HG03039 (cell line): ENCODE results near the gene FMN1.

Source experiments
- ATAC-seq: cut with Tn5 transposase; IDR thresholded peaks from one replicate; pipeline ENCODE4 v1.9.1; 2021; ENCODE audit warnings: mild to moderate bottlenecking, moderate library complexity; ENCODE audit not compliant: unreplicated experiment

Gene FMN1

GRCh38 chr15:32944431-32944830 is 250.1 kb downstream of the FMN1 start:
- ATAC-seq = no peak

GRCh38 chr15:32943711-32944110 is 250.8 kb downstream of the FMN1 start:
- no peak for ATAC-seq

GRCh38 chr15:32942401-32942841 is 252.1 kb downstream of the FMN1 start:
- no peak for ATAC-seq

- ATAC-seq = no peak
Observed at GRCh38 chr15:32941823-32942222, 252.7 kb downstream of the FMN1 start.

GRCh38 chr15:32936976-32937375 is 257.5 kb downstream of the FMN1 start:
- no peak for ATAC-seq

- no peak for ATAC-seq
Observed at GRCh38 chr15:32936283-32936918, 258.1 kb downstream of the FMN1 start.

- no peak for ATAC-seq
Observed at GRCh38 chr15:32935139-32935538, 259.4 kb downstream of the FMN1 start.

GRCh38 chr15:32933236-32933635 is 261.3 kb downstream of the FMN1 start:
- ATAC-seq = no peak

GRCh38 chr15:32928876-32929275 is 265.6 kb downstream of the FMN1 start:
- no peak for ATAC-seq

GRCh38 chr15:32927124-32927523 is 267.4 kb downstream of the FMN1 start:
- no peak for ATAC-seq

GRCh38 chr15:32923176-32923575 is 271.3 kb downstream of the FMN1 start:
- no peak for ATAC-seq

- ATAC-seq = no peak
Observed at GRCh38 chr15:32922541-32922940, 272.0 kb downstream of the FMN1 start.

- no peak for ATAC-seq
Observed at GRCh38 chr15:32919749-32920414, 274.6 kb downstream of the FMN1 start.

- no peak for ATAC-seq
Observed at GRCh38 chr15:32918547-32918946, 276.0 kb downstream of the FMN1 start.

GRCh38 chr15:32910839-32911238 is 283.7 kb downstream of the FMN1 start:
- no peak for ATAC-seq

GRCh38 chr15:32909431-32909830 is 285.1 kb downstream of the FMN1 start:
- ATAC-seq = no peak

- ATAC-seq = no peak
Observed at GRCh38 chr15:32908872-32909271, 285.6 kb downstream of the FMN1 start.

GRCh38 chr15:32908135-32908801 is 286.2 kb downstream of the FMN1 start:
- ATAC-seq = peak; percentile 86

- no peak for ATAC-seq
Observed at GRCh38 chr15:32905481-32905880, 289.0 kb downstream of the FMN1 start.

GRCh38 chr15:32904448-32904847 is 290.1 kb downstream of the FMN1 start:
- ATAC-seq = no peak

GRCh38 chr15:32903591-32904290 is 290.8 kb downstream of the FMN1 start:
- no peak for ATAC-seq

- ATAC-seq = no peak
Observed at GRCh38 chr15:32901995-32902394, 292.5 kb downstream of the FMN1 start.
